CD4-positive, alpha-beta T cell treated with Interleukin-15 for 4 hours (primary cell): ENCODE results near the gene RHOXF1.
"Not testable (repeated sequence)": the region's sequence is repeated elsewhere in the genome, so short reads cannot be mapped to it uniquely, and the experiment has no call there.

Experiments used
- DNase-seq: peaks from one replicate; pipeline ENCODE4 v3.0.0-alpha.2; 2020; ENCODE audit warnings: low spot score

RHOXF1 gene

DNA sequence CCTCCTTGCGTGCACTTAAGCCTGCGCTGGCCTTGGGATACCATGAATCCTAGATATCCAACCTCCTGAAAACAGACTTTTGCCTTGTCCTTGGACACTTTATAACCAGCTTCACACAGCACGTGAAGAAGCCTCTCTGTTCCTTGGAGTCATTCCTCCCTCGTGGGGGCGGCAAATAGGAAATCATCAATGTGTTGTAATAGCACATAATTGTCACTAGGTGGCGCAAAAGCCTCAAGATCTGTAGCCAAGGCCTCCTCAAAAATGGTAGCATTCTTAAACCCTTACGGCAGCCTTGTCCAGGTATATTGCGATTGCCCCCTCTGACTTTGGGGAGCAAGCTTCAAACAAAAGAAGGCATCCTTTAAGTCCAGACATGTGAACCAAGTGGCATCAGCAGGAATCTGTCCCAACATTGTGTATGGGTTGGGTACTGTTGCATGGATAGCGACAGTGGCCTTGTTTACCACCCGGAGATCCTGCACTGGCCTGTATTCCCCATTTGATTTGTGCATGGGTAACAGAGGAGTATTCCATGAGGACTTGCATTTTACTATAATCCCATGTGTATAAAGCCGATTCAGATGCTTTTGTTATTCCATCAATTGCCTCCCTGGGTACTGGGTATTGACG, 30.0 kb downstream of the RHOXF1 start:
- DNase-seq, result not testable (repeated sequence)

DNA sequence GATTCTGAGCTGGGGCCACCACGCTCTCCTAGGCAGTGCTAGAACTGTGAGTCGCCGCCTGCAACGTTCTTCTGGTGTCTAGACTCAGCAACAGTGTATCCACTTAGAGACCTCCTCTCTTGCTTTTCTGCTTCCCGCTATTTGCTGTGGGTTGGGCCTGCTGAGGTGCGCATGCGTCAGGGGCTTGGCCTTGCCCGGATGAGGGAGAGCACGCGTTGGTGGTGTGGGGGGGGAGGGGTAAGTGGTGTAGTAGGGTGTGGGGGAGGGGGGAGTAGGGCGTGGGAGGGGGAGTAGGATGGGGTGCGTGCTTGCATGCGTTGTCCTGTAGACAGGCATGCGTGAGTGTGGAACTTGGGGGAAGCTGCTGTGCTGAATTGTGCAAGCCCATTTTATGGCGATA, 38.1 kb downstream of the RHOXF1 start, which contains the start of gene RHOXF2B:
TSS of gene RHOXF2B (minus strand) at position 101 of the 400 bp plus-strand sequence. CDS start 138 bp downstream, outside the sequence.
- DNase-seq, result not testable (repeated sequence)

DNA sequence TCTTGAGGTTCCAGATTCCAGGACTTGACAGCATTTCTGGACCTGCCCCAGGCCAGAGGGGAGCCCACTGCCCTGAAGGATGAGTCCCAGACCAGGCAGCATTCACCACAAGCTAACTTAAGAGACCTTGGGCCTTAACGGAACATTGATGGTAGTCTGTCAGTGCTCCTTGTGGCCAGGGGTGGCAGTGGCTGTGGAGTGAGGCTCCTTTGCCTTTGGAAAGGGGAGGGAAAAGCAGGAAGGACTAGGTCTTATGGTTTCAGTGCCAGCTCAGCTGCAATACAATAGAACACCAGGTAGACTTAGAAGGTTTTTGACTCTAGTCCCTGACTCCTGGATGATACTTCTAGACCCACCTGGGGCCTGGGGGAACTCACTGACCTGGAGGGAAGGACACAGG, 49.5 kb downstream of the RHOXF1 start:
- DNase-seq, result not testable (repeated sequence)
